Measurements from ENCODE around the gene NOL4L. TPM values are rescaled to one million over a fixed set of nuclear protein-coding genes. Genes with fewer than 3 reads are reported as not detected.
A peak's percentile ranks its signal among the peaks of the same experiment; 100 is the strongest.

The NOL4L gene
- polyA plus RNA-seq (2013, experiment 1 of 2), result 17.9 TPM
- 21.6 TPM for polyA plus RNA-seq (2013, experiment 2 of 2)

- Histone ChIP-seq H3K4me3 (ENCODE audit: low read length) (peak within 1 kb of the TSS; percentile 77), H3K4me1 (ENCODE audit: insufficient read depth, low read length) (peaks cover 10% of the 10 kb centered on the region), H3K9me3 (ENCODE audit: insufficient read depth, low read depth, low read length) (no peaks in the 10 kb centered on the region), H3K27ac (ENCODE audit: low read depth, low read length) (no peak within 1 kb of the TSS), H3K9ac (ENCODE audit: low read depth, low read length) (0 out of 2 replicates have a peak within 1 kb of the TSS, but pooled peaks have one; percentile 20), H3K36me3 (ENCODE audit: insufficient read depth, low read length) (no peaks in the 10 kb centered on the region), H3K27me3 (ENCODE audit: insufficient read depth, low read length) (peaks cover 51% of the 10 kb centered on the region)
- WGBS, result under 1% methylated on average over 68 of the region's 80 CpGs
Observed at GRCh38 chr20:32585011-32585585, at the start of gene NOL4L. Gene NOL4L (minus strand): TSS chr20:32585333. CDS start chr20:32584890, 443 bp downstream.

GRCh38 chr20:32634041-32634805 is 49.1 kb upstream of the NOL4L start:
- Histone ChIP-seq H3K36me3 (ENCODE audit: insufficient read depth, low read length) (no peaks in the 10 kb centered on the region), H3K27ac (ENCODE audit: low read depth, low read length) (no peak overlapping the region), H3K27me3 (ENCODE audit: insufficient read depth, low read length) (0 out of 2 replicates have a peak, but pooled peaks cover 3% of the 10 kb centered on the region), H3K9ac (ENCODE audit: low read depth, low read length) (no peak overlapping the region), H3K4me1 (ENCODE audit: insufficient read depth, low read length) (peaks cover 13% of the 10 kb centered on the region; the same call in 1 of the 2 replicates), H3K9me3 (ENCODE audit: insufficient read depth, low read depth, low read length) (no peaks in the 10 kb centered on the region), H3K4me3 (ENCODE audit: low read length) (no peak overlapping the region)
- 80% methylated on average over 19 of the region's 19 CpGs for WGBS

- no peaks in the 10 kb centered on the region for H3K9me3 ChIP-seq (ENCODE audit: insufficient read depth, low read depth, low read length)
- 0 out of 2 replicates have a peak, but pooled peaks cover 3% of the 10 kb centered on the region for H3K27me3 ChIP-seq (ENCODE audit: insufficient read depth, low read length)
- WGBS, result 90% methylated on average over 15 of the region's 16 CpGs
- peaks cover 19% of the 10 kb centered on the region for H3K4me1 ChIP-seq (ENCODE audit: insufficient read depth, low read length)
- H3K4me3 ChIP-seq (ENCODE audit: low read length), result no peak overlapping the region
- H3K36me3 ChIP-seq (ENCODE audit: insufficient read depth, low read length), result no peaks in the 10 kb centered on the region
- no peak overlapping the region for H3K27ac ChIP-seq (ENCODE audit: low read depth, low read length)
- H3K9ac ChIP-seq (ENCODE audit: low read depth, low read length), result no peak overlapping the region; the same call in 1 of the 2 replicates
Observed at GRCh38 chr20:32632461-32633354, 47.6 kb upstream of the NOL4L start.

GRCh38 chr20:32631933-32632460 is 46.9 kb upstream of the NOL4L start:
- Histone ChIP-seq H3K27me3 (ENCODE audit: insufficient read depth, low read length) (0 out of 2 replicates have a peak, but pooled peaks cover 3% of the 10 kb centered on the region), H3K9ac (ENCODE audit: low read depth, low read length) (peak overlapping the region; percentile 34), H3K4me3 (ENCODE audit: low read length) (no peak overlapping the region), H3K4me1 (ENCODE audit: insufficient read depth, low read length) (peaks cover 24% of the 10 kb centered on the region), H3K9me3 (ENCODE audit: insufficient read depth, low read depth, low read length) (no peaks in the 10 kb centered on the region), H3K36me3 (ENCODE audit: insufficient read depth, low read length) (no peaks in the 10 kb centered on the region), H3K27ac (ENCODE audit: low read depth, low read length) (no peak overlapping the region)
- WGBS, result 65% methylated on average over 9 of the region's 9 CpGs

GRCh38 chr20:32629813-32630212 is 44.7 kb upstream of the NOL4L start:
- H3K9me3 ChIP-seq (ENCODE audit: insufficient read depth, low read depth, low read length), result no peaks in the 10 kb centered on the region
- no peak overlapping the region for H3K9ac ChIP-seq (ENCODE audit: low read depth, low read length)
- 0 out of 2 replicates have a peak, but pooled peaks cover 3% of the 10 kb centered on the region for H3K27me3 ChIP-seq (ENCODE audit: insufficient read depth, low read length)
- H3K27ac ChIP-seq (ENCODE audit: low read depth, low read length), result no peak overlapping the region
- H3K4me3 ChIP-seq (ENCODE audit: low read length), result no peak overlapping the region
- no peaks in the 10 kb centered on the region for H3K36me3 ChIP-seq (ENCODE audit: insufficient read depth, low read length)
- peaks cover 24% of the 10 kb centered on the region for H3K4me1 ChIP-seq (ENCODE audit: insufficient read depth, low read length)
- 96% methylated on average over 12 of the region's 13 CpGs for WGBS

GRCh38 chr20:32628960-32629530 is 43.9 kb upstream of the NOL4L start:
- Histone ChIP-seq H3K4me3 (ENCODE audit: low read length) (no peak overlapping the region), H3K9ac (ENCODE audit: low read depth, low read length) (no peak overlapping the region), H3K9me3 (ENCODE audit: insufficient read depth, low read depth, low read length) (no peaks in the 10 kb centered on the region), H3K27ac (ENCODE audit: low read depth, low read length) (no peak overlapping the region), H3K36me3 (ENCODE audit: insufficient read depth, low read length) (no peaks in the 10 kb centered on the region), H3K27me3 (ENCODE audit: insufficient read depth, low read length) (0 out of 2 replicates have a peak, but pooled peaks cover 3% of the 10 kb centered on the region), H3K4me1 (ENCODE audit: insufficient read depth, low read length) (peaks cover 17% of the 10 kb centered on the region)
- 75% methylated on average over 7 of the region's 7 CpGs for WGBS

GRCh38 chr20:32626859-32627636 is 41.9 kb upstream of the NOL4L start:
- H3K9me3 ChIP-seq (ENCODE audit: insufficient read depth, low read depth, low read length), result no peaks in the 10 kb centered on the region
- peaks cover 15% of the 10 kb centered on the region for H3K4me1 ChIP-seq (ENCODE audit: insufficient read depth, low read length)
- H3K36me3 ChIP-seq (ENCODE audit: insufficient read depth, low read length), result no peaks in the 10 kb centered on the region
- H3K4me3 ChIP-seq (ENCODE audit: low read length), result no peak overlapping the region
- WGBS, result 87% methylated on average over 26 of the region's 26 CpGs
- H3K27me3 ChIP-seq (ENCODE audit: insufficient read depth, low read length), result no peaks in the 10 kb centered on the region
- peak overlapping the region; percentile 32; the same call in 1 of the 2 replicates for H3K9ac ChIP-seq (ENCODE audit: low read depth, low read length)
- H3K27ac ChIP-seq (ENCODE audit: low read depth, low read length), result peak overlapping the region; percentile 49; the same call in 1 of the 2 replicates

GRCh38 chr20:32626407-32626806 is 41.3 kb upstream of the NOL4L start:
- Histone ChIP-seq H3K4me1 (ENCODE audit: insufficient read depth, low read length) (peaks cover 11% of the 10 kb centered on the region; the same call in 1 of the 2 replicates), H3K27ac (ENCODE audit: low read depth, low read length) (no peak overlapping the region), H3K36me3 (ENCODE audit: insufficient read depth, low read length) (no peaks in the 10 kb centered on the region), H3K9ac (ENCODE audit: low read depth, low read length) (no peak overlapping the region), H3K4me3 (ENCODE audit: low read length) (no peak overlapping the region), H3K27me3 (ENCODE audit: insufficient read depth, low read length) (no peaks in the 10 kb centered on the region), H3K9me3 (ENCODE audit: insufficient read depth, low read depth, low read length) (no peaks in the 10 kb centered on the region)
- 82% methylated on average over 3 of the region's 3 CpGs for WGBS

GRCh38 chr20:32625996-32626395 is 40.9 kb upstream of the NOL4L start:
- H3K27me3 ChIP-seq (ENCODE audit: insufficient read depth, low read length), result no peaks in the 10 kb centered on the region
- H3K9ac ChIP-seq (ENCODE audit: low read depth, low read length), result no peak overlapping the region
- WGBS, result 91% methylated on average over 18 of the region's 18 CpGs
- no peaks in the 10 kb centered on the region for H3K9me3 ChIP-seq (ENCODE audit: insufficient read depth, low read depth, low read length)
- H3K4me1 ChIP-seq (ENCODE audit: insufficient read depth, low read length), result peaks cover 11% of the 10 kb centered on the region; the same call in 1 of the 2 replicates
- H3K36me3 ChIP-seq (ENCODE audit: insufficient read depth, low read length), result no peaks in the 10 kb centered on the region
- no peak overlapping the region for H3K4me3 ChIP-seq (ENCODE audit: low read length)
- no peak overlapping the region for H3K27ac ChIP-seq (ENCODE audit: low read depth, low read length)

Data from HUES64 (cell line).